Esophagus (tissue), 2 donors: Measurements from ENCODE around the gene HOXA11. TPM values are rescaled to one million over a fixed set of nuclear protein-coding genes. Genes with fewer than 3 reads are reported as not detected.
A peak's percentile ranks its signal among the peaks of the same experiment; 100 is the strongest.

ENCODE experiments used
- H3K27ac ChIP-seq, 2 donors: one replicate each; pipeline ENCODE4 v1.5.1; 2013; ENCODE audit warnings: low read depth in 2 of 2, mild to moderate bottlenecking in 2 of 2, inconsistent platforms in 1 of 2, low read length in 1 of 2, moderate library complexity in 1 of 2
- H3K27me3 ChIP-seq, 2 donors: one replicate each; pipeline ENCODE4 v1.6.1; 2013; ENCODE audit warnings: low read length in 2 of 2, control low read depth in 1 of 2, mild to moderate bottlenecking in 1 of 2; ENCODE audit not compliant: insufficient read depth in 2 of 2, control insufficient read depth in 1 of 2
- H3K36me3 ChIP-seq, 2 donors: one replicate each; pipeline ENCODE4 v1.6.1; 2013; ENCODE audit warnings: low read length in 1 of 2; ENCODE audit not compliant: control insufficient read depth in 2 of 2, insufficient read depth in 2 of 2
- H3K4me1 ChIP-seq, 2 donors: one replicate each; pipeline ENCODE4 v1.6.1; 2013; ENCODE audit warnings: low read length in 1 of 2; ENCODE audit not compliant: control insufficient read depth in 2 of 2, insufficient read depth in 2 of 2
- H3K4me3 ChIP-seq, 2 donors: one replicate each; pipeline ENCODE4 v1.5.1; 2013; ENCODE audit warnings: low read length in 2 of 2, mild to moderate bottlenecking in 2 of 2, low read depth in 1 of 2, moderate library complexity in 1 of 2
- H3K9me3 ChIP-seq, 2 donors: one replicate each; pipeline ENCODE4 v1.6.1; 2013; ENCODE audit warnings: mild to moderate bottlenecking in 2 of 2, low read depth in 1 of 2, low read length in 1 of 2, moderate library complexity in 1 of 2; ENCODE audit not compliant: control insufficient read depth in 2 of 2, insufficient read depth in 1 of 2
- WGBS, 2 donors: extraction: QIAGEN DNeasy Blood & Tissue Kit; methylation state at CpG; one replicate each; pipeline ENCODE4 v1.1.7; 2013; 5-methylcytosine and 5-hydroxymethylcytosine counted together
- polyA plus RNA-seq, 2 donors: library from polyadenylated mRNA; stranded (reverse); fragments of 200-250 nt; gene quantifications; one replicate each; pipeline ENCODE4 v1.2.3, GENCODE V29; 2013
- donor health status: healthy with polysubstance abuse.
- donor health status: Bipolar disorder and iron deficiency.

The HOXA11 gene
- polyA plus RNA-seq, 2 donors, result not detected

GRCh38 chr7:27201580-27202017 lies 16.6 kb upstream of the HOXA11 start:
- 14 to 20% methylated on average over 4 of the region's 4 CpGs for WGBS, 2 donors
- Histone ChIP-seq H3K27ac (no peak overlapping the region), H3K27me3 (peaks cover 15 to 73% of the 10 kb centered on the region in 2 donors), H3K4me1 (peaks cover 18% of the 10 kb centered on the region in 2 donors), H3K36me3 (no peaks in the 10 kb centered on the region), H3K4me3 (peak overlapping the region in 1 of 2 donors; percentile 21), H3K9me3 (peaks cover 0 to 3% of the 10 kb centered on the region in 2 donors)

DNA sequence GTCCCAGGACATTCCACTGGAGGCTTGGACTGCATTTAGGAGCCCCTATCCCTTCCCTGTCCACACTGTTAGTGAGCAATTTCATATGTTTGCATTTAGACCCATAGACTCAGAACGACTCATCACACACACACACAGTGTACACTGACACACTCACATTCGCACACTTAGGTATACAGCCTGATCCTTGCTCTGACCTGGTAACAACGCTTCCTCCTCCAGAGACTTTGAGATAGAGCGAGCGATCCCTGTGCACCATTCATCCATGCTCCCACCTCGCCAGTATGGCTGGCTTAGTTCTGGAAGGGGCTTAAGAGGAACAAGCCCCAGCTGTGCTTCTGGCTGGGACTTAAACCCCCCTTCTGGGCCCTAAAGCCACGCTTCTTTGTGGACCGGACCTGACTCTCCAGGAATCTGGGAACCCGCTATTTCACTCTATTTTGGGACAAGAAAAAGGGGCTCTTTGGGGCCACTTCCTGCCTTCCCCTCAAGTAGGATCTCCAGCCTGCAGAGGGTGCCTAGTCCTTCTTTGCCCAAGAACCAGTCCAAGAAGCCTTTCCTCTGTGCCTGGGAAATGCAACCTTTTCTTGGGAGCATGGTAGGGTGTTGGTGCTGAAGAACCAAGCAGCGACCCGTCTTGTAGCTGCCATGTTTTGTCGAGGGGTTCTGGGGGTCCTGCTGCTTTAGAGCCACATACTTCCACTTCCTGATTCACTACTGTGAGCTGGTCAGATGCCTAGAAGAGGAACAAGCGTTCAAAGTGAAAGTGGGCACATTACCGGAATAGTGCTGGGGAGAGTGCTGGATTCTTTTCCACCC lies 15.9 kb upstream of the HOXA11 start:
- Histone ChIP-seq H3K27me3 (peaks cover 15 to 73% of the 10 kb centered on the region in 2 donors), H3K27ac (no peak overlapping the region), H3K4me1 (peaks cover 18% of the 10 kb centered on the region in 2 donors), H3K9me3 (peaks cover 0 to 3% of the 10 kb centered on the region in 2 donors), H3K36me3 (no peaks in the 10 kb centered on the region), H3K4me3 (peak overlapping the region in 1 of 2 donors; percentile 60)
- WGBS, 2 donors, result 13 to 15% methylated on average over 14 of the region's 14 CpGs

DNA sequence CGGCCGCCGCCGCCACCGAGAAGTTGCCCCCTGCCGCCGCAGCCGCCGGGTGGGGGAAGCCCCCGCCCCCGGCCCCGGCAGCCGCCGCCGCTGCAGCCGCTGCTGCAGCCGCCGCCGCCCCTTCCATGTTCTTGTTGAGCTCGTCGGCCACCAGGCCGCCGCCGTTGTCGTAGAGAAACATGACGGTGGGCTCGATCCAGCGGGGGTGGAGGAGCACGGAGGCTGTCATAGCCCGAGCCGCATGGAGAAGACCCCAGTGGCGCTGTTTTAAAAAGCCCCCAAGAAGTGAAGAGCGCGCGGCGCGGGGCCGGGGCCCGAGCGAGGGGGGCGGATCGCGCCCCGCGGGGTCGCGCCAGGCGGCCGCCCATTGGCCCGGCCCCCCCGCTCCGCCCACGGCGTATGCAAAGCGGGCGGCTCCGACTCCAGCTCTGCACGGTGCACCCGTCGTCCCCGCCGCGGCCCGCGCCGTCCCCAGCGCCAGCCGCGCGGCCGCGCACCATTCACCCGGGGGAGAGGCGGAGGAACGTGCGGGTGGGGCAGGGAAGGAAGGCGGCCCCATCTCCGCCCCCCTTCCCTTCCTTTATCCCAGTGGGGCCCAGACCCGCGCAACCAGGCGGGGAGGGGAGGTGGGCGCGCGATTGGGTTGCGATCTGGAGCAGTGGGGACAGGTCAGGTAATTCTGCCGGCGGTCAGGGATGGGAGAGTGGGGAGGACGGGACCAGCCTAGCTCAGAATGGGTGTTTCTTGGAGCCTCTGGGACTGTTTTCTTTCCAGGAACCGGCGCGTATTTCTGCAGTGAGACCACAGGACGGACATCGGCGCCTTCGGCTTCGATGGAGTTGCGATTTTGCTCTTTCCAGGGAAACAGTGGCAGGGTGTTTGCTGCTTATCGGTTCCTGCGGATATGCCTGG lies 15.1 kb upstream of the HOXA11 start, which contains the start of gene HOXA13:
Gene HOXA13 (minus strand): TSS at position 243 of the 912 bp plus-strand sequence. CDS start 14 bp downstream, at position 229.
- 1% methylated on average over 87 to 99 of the region's 99 CpGs for WGBS, 2 donors
- H3K4me1 ChIP-seq, result peaks cover 18% of the 10 kb centered on the region in 2 donors
- H3K27ac ChIP-seq, result no peak within 1 kb of the TSS

DNA sequence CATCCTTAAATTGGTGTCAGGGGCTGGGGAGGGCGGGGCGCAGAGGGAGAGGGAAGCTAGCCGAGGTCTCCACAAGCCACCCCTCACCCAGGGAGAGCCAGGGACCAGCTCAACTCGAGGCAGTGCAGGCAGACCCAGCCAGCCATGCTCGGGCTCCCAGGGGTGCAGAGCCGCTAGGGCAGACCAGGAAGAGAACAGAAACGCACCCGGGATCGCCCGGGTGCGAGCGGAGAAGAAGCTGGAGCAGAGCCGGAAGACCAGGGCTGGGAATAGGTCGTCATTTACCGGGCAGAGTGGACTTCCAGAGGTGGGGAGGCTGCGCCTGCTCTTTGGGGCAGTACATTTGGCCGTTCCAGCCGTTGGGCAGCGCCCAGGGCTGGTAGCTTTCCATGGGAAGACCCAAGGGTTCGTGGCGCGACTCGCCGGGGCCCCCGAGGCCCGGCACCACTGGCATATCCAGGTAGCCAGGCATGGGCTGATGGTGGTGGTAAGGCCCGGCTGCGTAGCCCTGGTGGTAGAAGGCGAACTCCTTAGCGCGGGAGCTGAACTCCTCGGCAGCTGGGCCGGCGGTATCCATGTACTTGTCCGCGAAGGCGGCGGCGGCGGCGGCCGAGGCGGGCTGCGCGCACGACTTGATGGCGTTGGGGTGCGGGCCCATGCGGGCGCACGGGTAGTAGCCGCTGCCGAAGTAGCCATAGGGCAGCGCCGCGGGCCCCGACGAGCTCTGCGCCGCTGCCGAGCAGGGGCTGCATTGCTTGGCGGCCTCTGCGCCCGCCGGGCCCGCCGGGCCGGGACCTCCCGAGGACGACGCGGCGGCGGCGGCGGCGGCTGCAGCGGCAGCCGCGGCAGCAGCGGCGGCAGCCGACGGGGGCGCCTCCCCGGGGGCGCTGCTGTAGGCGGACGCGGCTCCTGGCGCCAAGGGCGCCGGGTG lies 14.1 kb upstream of the HOXA11 start:
- peak overlapping the region; percentile 18 to 60 for H3K4me3 ChIP-seq
- H3K4me1 ChIP-seq, result peaks cover 18% of the 10 kb centered on the region in 2 donors
- H3K36me3 ChIP-seq, result no peaks in the 10 kb centered on the region
- H3K27ac ChIP-seq, result no peak overlapping the region
- H3K9me3 ChIP-seq, result peaks cover 0 to 3% of the 10 kb centered on the region in 2 donors
- 2 to 3% methylated on average over 70 to 93 of the region's 93 CpGs for WGBS, 2 donors
- peaks cover 27 to 62% of the 10 kb centered on the region in 2 donors for H3K27me3 ChIP-seq

More for the DNA sequence above, 15.1 kb upstream of the HOXA11 start, which contains the start of gene HOXA13:
- Histone ChIP-seq H3K27me3 (peaks cover 21 to 66% of the 10 kb centered on the region in 2 donors), H3K4me3 (peak within 1 kb of the TSS; percentile 22 to 60), H3K9me3 (peaks cover 0 to 3% of the 10 kb centered on the region in 2 donors), H3K36me3 (no peaks in the 10 kb centered on the region)

DNA sequence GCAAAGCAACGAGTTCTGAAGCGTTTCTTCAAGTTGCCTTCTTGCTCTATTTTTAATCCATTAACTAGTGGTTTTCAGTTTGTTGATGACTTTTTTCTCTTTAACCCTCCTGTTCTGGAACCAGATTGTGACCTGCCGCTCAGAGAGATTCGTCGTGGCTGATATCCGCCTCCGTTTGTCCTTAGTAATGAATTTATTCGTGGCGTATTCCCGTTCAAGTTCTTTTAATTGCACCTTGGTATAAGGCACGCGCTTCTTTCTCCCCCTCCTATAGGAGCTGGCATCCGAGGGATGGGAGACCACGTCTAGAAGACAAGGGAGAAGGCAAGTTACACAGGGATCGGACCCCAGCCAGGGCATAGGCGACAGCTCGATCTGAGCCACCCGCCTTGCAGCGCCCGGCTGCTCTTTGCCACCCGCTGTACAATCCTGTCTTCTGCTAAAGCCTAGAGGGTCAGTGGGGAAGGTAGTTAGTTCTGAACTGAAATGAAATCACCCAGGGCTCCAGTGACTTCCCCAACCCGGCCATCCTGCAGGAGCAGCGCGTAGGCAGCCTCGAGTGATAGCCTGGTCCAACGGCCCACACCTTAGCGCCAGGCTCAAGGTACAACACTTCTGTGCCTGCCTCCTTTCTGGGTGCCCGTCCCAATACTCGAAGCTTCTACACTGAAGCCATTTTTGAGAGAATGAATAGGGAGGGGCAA lies 13.3 kb upstream of the HOXA11 start:
- Histone ChIP-seq H3K27me3 (peaks cover 33 to 65% of the 10 kb centered on the region in 2 donors), H3K4me1 (peaks cover 18% of the 10 kb centered on the region in 2 donors), H3K4me3 (no peak overlapping the region), H3K9me3 (peaks cover 0 to 3% of the 10 kb centered on the region in 2 donors), H3K36me3 (no peaks in the 10 kb centered on the region), H3K27ac (no peak overlapping the region)
- WGBS, 2 donors, result 14 to 16% methylated on average over 29 of the region's 29 CpGs

DNA sequence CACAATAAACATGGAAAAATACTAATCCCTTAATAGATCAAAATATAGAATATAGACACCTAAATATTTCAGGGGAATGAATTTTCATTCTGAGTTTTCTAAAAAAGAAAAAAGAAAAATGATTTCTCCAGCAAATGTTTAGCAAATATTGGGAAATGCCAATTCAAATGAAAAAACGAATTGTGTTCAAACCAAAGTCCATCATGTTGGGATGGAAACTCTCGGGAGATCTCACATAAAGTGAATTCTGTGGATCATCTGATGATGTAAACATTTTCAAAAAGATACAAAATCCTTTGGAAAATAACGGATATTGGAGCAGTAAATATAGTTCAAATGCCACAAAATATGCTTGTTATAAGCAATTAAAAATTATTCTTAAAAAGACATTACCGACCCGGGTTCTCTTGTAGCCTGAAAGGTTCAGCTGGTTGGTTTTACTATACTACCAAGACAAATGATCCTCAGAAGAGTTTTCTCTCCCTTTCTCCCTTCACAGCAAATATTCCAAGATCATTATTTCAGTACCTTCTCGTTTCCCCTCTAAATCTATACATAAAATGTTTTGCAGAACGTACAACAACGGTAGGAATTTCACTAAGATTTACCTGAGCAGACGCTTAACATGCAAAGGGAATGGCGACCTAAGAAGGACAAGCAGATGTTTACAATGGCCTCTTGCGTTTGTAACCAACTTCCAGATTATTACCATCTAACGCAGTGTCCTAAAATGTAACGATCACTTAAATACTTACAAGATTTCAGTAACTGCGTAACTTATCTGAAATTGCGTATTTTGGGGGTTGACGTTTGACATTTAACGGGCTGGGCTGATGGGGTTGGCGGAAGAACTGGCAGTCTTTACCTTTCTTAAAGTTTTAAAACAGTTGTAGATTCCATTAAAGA lies 12.4 kb upstream of the HOXA11 start:
- Histone ChIP-seq H3K9me3 (peaks cover 0 to 3% of the 10 kb centered on the region in 2 donors), H3K27ac (no peak overlapping the region), H3K36me3 (no peaks in the 10 kb centered on the region), H3K4me1 (peaks cover 18 to 21% of the 10 kb centered on the region in 2 donors), H3K27me3 (peaks cover 33 to 65% of the 10 kb centered on the region in 2 donors), H3K4me3 (no peak overlapping the region)
- 25 to 28% methylated on average over 18 of the region's 18 CpGs for WGBS, 2 donors

DNA sequence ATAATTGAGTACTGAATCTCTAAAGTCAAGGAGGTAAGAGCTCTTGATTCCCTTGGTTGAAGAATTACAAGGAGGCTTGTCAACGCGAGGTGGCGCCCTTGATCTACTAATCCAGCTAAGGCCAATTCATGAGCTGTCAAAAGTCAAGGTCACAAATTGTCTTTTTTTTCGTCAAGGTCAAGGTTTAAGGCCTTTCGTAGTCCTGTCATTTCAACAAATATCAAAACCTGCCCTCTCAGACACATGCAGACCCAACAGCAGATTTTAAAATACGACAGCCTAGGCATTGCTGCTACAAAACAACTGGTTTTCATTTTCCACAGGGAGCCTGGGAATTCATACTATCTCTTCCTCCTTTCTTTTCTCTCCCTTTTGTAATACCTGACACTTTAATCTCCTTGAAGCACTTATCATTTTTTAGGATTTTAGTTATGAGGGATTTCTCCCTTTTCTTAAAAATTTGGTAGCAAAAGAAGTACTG lies 11.3 kb upstream of the HOXA11 start:
- Histone ChIP-seq H3K4me1 (peaks cover 19 to 25% of the 10 kb centered on the region in 2 donors), H3K9me3 (peaks cover 0 to 3% of the 10 kb centered on the region in 2 donors), H3K36me3 (no peaks in the 10 kb centered on the region), H3K27me3 (peaks cover 38 to 66% of the 10 kb centered on the region in 2 donors), H3K4me3 (no peak overlapping the region), H3K27ac (no peak overlapping the region)
- 3% methylated on average over 6 of the region's 6 CpGs for WGBS, 2 donors
